ENCODE data around the gene LHPP.
A peak's percentile ranks its signal among the peaks of the same experiment; 100 is the strongest.
"Not testable (repeated sequence)": the region's sequence is repeated elsewhere in the genome, so short reads cannot be mapped to it uniquely, and the experiment has no call there.

LHPP gene

DNA sequence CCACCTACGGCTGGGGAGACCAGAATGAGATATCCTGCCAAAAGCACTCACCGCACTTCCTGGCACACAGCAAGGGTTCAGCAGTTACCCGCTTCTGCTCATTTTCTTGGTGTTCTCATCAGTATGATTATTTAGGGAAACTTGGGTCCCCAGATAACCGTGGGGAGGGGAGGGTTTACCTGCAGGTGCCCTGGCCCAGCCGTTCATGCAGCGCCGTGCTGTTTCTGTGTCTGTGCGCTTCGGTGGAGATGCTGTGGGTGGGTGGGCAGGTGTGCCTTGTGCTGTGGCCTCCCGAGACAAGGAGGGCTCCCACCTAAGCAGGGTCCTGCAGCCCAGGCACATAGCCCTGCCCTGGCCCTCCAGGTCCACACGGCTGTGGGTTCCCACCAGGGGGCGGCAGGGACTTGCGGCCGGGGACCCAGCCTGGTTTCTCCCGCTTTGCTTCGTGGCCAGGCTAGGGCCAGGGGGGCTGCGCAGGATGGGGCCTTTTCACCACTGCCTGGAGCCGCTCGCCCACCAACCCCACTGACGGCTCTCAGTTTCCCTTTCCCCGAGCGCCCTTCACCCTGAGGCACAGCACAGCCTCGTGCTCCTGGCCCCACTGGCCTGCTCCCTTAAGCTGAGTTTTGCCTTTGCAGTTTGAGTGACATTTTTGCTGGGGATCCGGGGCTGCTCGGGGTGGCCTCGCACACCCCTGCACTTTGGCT, 78.5 kb downstream of the LHPP start:
- DNase-seq = peak; percentile 67 to 71

DNA sequence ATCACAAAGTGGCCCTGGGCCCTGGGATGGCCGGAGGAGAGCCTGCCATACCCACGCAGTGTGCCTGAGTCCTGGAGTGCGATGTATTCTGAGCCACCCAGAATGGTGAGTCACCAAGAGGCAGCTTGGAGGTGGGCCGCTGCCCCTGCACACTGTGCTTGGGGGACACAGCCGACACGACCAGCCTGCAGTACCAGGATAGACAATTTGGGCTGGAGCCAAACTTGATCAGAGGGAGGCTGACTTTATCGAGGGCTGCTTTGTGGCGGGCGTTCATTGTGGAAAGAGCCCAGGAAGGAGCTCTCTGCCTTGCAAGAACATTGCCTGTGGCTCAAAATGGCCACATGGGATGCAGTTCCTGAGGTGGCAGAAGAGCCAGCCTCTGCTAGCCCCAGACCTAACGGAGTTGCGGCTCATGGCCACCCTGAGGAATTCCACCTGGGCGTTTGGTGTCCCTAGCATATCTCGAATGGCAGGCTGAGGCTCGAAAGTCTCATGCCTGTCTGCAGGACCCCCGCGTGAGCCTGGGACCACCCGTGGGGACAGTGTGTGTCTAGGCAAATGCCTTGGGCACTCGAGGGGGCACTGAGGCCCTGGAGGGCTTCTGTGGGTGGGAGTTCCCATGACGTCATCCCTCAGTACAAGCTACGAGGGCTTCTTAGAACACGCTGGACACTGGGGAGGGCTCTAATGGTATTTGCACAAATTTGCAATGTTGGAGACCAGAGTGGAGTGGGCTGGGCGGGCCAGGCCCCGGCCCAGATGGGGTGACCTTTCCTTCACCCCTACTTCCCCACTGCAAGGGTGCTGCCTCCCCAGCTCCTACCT, 79.7 kb downstream of the LHPP start:
- no peak for DNase-seq

DNA sequence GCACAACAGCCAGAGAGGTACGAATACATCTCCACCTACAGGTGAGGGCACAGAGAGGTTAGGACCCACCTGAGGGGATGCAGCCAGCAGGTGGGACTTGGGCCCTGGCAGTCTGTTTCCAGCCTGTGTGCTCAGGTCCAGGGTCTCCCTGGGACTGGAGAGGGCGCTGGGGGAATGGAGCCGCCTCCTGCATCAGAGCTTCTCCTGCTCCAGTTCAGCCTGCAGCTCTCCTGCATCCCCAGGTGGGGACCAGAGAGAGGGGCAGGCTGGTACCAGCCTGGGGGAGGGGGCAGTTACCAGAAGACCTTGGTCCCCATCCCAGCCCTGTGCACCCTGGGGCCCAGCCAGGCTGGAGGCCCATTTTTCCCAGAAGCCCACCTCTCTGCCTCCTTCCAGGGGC, 80.7 kb downstream of the LHPP start:
- DNase-seq = no peak

DNA sequence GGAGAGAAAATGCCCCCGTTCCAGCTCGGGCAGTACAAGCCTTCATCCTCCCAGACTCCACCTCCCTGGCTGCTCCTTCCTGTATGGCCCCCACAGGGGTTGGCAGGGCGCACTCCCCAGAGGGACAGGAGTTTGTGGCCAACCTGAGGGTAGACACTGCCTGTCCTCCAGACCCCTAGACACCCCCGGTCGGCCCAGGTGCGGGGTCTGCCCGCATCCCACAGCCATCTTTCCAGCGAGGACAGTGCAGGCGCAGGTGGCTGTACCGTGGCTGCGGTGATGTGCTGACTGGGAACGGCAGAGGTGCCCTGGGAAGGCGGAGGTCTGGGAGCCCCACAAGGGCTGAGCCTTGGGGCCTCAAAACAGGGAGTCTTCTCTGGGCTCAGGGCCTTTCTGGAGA, 81.5 kb downstream of the LHPP start:
- no peak for DNase-seq

DNA sequence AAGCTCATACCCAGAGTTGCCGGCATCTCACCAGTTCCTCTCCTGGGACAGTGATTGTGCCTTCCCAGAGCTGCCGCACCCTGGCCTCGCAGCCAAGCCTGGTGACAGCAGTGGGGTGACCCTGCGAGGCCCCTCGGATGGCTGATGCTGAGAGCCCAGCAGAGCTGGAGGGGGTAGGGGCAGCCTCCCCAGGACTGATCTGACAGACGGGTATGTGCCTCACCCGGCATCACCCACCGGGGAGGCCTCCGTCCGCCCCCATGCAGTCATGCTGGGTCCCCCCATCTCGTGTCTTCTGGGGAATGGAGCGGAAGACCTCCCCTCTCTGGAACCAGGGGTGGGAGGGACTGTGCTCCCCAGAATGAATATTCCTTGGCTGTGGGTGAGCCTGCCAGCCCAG, 82.3 kb downstream of the LHPP start:
- no peak for DNase-seq

DNA sequence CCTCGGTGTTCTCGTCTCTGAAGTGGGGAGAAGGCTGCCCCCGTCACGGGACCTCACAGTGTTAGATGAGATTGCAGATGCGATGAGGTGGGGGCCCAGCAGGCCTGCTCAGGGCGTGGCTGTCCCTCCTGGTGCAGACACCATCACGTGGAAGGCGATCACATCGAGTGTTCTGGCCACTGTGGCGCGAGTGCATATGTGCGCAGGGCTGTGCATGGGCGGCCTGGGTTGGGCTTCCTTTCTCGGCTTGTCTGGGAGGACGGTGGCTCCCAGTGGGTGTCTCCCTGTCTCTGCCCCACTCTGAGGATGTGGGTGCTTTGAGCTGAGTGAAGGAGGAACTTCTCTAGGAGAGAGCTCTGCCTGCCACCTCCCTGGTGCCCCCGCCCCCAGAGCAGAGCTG, 83.1 kb downstream of the LHPP start:
- DNase-seq = no peak

DNA sequence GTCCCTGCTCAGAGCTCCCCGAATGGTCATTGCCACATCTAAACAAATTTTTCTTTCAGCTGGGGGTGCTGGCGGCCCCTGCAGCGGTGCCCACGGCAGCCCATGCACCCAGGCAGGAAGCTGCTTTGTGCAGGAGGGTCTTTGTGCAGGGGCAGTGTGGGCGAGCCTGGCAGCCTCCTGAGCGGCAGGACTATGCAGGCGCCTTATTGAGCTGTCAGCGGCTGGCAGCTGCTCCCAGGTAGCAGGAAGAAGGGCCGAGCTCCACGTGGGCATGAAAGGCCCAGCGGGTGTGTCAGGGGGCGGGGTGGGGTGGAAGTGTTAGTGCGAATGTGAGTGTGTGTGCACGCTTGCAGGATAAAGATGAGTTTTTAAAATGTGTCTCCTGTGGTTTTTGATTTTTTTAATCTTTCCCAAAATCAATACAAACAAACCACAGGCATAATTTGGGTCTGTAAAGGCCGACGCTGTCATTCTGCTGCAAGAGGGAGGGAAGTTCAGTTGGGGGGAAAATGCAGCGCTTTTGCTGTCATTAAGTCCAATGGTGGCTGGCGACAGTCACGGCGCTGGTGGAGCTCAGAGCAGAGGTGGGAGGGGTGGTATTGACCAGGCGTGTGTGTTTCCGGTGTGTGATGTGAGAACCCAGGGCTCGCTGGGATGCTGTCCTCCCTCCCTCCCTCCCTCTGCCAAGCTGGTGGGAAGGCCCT, 83.9 kb downstream of the LHPP start:
- no peak for DNase-seq

DNA sequence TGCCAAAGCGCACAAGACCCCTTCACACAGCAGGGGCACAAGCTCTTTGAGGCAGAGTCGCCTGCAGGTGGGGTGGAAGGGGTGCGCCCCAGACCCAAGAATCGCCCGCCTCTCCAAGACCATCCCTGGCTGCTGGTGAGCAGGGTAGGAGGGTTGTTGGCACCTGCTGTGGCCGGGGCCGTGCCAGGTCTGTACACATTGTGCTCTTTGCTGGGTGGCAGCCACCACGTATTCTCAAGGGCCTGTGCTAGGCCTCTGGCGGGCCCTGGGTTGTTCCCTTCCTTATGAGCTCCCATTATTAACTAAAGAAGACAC, 84.4 kb downstream of the LHPP start:
- no peak for DNase-seq

DNA sequence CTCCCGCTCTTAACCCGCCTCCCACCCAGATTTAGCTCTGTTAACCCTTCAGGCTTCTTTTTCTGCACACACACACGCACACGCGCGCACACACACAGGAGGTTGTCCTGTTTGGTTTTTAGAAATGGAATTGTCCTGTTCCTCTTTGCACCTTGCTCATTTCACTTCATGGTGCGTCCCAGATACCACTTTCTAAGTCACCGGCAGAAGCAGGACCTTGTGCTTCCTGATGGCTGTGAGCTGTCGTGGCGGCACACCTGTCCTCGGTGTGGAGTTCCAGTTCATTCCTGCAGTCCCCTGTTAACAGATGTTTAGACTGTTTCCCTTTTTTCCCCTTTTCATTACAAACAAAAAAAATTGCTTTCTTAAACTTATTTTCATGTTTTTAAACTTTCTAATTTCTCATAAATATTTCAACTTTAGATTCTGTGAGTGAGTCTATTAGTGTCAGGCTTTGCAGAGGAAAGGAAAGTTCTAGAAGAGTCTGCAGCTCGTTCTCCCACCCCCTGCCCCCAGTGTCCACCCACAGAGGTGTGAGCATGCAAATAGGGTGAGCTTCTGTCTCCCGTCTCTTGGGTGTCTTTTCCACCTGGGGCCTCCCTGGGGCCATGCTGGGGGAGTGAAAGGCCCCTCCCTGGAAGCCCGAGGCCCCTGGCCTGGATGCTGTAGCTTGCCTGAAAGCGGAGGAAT, 85.5 kb downstream of the LHPP start:
- no peak for DNase-seq

DNA sequence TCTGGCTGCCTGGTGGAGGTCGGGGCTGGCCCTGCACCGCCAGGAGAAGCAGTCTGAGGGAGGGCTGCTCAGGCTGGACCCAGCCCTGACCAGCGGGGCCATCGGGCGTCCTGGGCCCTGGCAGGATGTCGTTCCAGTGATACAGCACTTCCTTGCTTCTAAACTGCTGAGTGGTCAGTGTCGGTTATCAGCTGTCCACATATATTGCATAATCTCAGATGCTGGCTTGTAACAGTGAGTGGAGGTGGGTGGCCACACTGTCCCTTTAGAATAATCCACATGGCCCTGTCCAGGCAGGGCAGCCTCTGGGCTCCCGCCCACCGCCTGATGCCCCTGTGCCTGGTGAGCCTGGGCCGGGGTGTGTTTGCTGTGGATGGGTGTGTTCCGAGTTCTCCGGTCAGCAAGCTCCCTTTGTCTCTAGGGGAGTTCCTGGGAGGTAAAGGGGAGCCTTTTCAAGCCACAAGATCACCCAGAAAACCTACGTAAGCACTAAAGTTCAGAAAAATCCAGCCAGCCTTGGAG, 86.1 kb downstream of the LHPP start:
- no peak for DNase-seq

DNA sequence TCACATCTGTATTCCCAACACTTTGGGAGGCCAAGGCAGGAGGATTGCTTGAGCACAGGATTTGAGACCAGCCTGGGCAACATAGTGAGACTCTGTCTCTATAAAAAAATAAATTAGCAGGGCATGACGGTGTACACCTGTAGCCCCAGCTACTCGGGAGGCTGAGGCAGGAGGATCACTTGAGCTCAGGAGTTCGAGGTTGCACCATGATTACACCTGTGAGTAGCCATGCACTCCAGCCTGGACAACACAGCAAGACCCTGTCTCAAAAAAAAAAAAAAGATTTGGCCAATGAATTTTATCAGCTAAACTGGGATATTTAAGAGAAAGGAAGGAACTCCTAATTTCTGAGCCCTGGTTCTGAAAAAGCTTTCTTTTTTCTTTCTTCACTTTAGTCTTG, 87.5 kb downstream of the LHPP start:
- DNase-seq = not testable (repeated sequence)

DNA sequence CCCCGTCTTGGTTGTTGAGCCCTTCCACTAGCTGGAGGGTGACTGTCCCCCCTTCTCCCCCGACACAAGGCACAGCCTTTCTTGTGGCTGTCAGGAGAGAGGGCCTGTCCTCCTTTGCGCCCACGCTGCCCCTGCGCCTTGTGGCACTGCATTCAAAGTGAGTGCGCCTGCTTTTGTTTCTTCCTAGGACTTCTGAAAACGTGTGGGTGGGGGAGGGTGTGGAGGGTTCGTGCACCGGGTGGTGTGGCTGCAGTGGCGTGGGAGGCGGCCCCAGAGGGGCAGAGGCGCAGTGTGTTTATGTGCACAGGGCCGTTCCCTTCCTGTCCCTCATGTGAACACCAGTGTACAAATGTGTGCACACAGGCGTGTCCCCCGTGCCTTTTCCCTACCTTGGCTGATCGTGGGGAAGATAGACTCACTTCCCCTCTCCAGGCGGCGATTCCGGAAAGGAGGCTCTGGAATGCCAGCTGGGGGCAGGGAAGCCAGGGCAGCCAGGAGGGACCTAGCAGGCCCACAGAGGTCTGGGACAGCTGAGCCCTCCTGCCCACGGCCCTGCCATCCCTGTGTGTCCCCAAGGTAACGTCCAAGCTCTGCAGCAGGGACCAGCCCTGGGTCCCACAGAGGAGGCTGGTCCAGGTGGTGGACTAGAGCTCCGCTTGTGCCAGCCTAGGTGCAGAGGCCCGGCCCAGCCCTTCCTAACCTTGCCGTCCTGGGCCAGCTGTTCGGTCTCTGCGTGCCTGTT, 88.8 kb downstream of the LHPP start:
- DNase-seq = no peak

DNA sequence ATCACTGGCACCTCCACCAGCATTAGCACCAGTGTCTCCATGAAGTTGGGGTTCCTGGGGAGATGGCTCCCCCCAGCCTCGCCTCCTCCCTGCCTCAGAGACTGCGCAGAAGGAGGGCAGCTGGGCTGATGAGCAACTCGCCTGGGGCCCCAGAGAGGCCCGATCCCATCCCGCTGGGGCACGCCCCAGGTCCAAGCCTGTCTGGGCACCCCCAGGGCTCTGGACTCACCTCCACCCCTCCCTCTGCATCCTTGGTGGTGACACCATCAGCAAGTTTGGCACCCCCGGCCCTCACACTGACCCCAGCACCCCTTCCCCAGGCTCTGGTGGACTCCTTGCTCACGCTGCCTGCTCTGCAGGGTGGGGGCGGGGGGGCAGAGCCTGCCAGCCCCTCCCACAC, 89.5 kb downstream of the LHPP start:
- no peak for DNase-seq

DNA sequence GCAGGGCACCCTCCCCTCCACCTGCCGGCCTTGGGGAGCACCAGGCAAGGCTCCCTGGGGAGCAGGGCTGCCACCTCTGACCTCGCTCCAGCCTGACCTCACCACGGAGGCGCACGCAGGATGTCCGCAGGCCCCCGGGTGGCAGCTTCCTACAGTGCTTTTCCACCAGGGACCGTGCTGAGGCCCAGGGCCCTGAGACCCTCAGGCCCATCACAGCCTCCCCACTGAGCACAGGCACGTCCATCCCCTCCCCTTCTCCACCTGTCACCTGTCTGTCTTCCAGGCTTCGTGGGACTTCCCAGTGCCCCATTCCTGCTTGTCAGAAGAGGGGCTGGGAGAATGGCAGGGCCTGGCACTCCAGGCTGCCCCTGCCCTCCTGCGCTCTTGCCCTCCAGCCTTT, 90.1 kb downstream of the LHPP start:
- DNase-seq = no peak

DNA sequence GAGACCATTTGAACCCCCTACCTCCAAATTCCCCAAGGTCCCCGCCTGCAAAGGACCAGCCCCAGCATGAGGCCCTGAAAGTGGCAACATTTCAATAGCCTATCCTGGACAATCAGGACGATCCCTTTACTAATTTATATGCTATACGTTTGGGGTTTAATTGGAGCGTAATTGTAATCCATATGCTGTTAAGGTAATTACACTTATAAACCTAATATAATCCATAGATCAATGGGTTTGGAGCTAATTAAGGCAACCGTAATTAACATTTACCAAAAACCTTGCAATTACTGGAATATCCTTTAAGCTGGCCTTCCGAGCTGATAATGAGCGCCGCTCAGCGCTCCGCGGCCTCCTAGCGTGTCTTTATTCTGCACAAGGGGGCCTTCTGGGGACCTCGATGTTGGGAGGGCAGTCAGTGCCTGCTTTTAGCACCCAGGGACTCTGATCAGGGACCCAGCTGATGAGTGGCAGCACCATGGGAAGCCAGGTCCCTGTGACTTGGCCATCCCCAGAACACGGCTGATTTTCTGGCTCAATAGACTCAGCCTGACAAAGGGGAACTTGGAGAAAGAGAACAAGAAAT, 91.2 kb downstream of the LHPP start:
- no peak for DNase-seq

DNA sequence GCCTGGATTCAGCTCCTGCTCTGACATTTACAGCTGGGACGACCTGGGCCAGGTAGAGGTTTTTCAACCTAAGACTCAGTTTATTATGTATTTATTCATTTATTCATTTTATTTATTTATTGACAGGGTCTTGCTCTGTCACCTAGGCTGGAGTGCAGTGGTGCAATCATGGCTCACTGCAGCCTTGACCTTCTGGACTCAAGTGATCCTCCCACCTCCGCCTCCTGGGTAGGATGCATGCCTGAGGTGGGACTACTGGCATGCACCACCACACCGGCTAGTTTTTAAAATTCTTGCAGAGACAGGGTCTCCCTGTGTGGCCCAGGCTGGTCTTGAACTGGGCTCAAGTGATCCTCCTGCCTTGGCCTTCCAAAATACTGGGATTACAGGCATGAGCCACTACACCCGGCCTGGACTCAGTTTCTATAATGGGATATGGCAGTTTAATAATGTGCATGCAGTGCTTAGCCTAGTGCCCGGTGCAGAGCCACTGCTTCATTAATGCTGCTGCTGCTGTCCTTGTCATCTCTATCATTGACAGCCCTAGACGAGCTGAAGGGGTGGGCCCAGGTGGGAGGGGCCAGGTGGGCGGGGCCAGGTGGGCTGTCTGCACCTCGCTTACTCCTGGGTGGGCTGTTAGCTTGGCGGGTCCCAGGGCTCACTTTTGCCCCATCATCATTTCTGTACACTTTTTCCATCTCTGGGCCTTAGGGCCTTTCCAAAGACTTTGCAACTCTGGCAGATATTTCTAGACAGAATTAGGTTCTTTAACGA, 92.6 kb downstream of the LHPP start:
- no peak for DNase-seq

DNA sequence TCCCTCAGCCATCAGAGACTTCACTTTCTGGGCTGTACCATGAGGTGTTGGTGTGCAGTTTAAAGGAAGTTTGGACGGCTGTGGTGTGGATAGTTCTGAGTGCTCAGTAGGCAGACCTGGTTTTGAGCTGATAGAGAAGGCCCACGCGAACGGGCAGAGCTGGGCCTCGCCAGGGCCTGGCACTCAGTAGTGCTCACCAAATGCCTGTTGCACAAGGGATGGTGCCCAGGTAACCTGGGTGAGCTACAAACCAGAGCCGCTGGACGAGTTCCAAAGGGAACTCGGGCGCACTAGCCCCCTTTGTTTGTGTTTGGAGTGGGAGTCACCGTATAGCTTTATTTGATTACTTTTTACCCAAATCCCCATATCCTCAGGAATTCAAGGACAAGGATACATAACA, 95.5 kb downstream of the LHPP start:
- DNase-seq = no peak

DNA sequence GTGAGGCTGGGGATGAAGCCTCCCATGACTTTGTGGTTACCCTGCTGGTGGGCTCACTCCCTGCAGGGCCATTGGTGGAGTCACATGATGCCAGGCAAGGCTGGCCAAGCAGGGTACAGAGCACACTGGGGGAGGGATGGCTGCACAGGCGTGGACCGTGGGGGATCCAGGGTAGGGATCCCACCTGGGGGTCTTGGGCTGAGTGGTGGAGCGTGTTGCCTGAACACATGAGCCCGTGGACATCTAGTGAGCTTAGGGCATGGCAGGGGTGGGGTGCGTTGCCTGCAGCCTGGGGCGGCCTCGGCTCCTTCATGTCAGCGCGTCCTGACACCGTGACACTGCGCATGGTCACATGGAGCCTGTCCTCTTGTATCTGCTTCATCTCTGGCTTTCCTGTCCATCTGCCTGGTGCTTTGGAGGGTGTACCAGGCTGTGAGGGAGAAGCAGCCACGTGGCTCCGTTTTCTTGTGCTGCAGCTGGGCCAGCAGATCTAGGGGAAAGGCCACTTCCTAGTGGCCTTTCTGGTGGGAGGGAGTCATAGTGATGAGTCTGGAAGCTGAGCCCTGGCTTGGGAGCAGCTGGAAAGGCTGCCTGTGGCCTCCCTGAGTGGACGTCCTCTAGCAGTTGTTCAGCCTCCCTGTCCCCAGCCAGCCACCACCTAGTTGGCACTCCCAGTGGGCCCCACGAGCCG, 96.2 kb downstream of the LHPP start:
- no peak for DNase-seq

DNA sequence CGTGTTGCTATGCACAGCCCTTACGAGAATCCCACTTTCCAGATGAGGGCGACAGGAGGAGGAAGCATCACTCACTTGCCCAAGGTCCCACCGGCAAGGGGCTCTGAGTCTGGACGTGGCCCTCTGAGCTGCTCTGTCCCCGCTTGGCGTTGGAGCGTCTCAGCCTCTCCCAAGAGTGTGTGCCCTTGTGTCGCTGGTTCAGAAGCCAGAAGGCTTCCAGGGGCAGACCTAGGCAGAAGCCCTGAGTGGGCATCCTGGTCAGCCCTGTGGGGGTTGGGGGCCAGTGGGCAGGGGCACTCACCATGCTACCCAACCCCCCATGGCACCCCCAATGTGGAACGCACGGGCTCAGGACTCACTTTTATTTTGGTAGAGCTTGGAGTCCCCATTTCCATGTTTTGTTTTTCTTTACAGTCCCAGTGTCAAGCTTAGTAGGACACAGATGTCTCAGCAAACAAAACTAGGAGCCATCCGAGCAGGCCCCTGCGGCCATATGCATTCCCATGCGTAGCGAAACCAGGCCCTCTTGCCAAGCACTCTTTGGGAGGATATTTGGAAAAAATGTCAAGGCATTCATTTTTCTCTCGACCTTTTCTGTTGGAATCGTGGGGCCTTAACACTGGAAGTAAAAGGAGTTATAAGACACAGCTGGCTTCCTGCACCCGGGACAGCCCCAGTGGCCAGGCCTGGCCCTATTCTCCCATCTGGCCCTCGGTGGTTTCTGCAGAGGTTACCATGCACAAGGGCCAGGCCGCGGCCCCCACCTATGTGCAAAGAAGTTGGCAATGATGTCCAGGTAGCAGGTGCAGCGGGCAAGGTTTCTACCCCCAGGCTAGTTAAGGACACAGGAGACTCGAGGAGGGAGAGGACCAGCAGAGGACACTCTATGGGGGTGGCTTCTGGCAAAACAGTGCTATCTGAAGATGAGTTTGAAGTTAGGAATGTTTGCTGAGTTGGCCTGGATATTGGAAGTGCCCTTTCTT, 97.0 kb downstream of the LHPP start:
- DNase-seq = no peak
